Liver (tissue), 9 donors: ENCODE results near the gene DNAJB11. TPM values are rescaled to one million over a fixed set of nuclear protein-coding genes. Genes with fewer than 3 reads are reported as not detected.

Source experiments
- DNase-seq: peaks from one replicate; pipeline ENCODE4 v3.0.0-alpha.2; 2017; ENCODE audit warnings: low spot score
- H3K27ac ChIP-seq, 2 donors: one replicate each; pipeline ENCODE4 v1.7.0; 2013; ENCODE audit warnings: inconsistent platforms in 2 of 2, low read length in 2 of 2, control low read depth in 1 of 2, low read depth in 1 of 2, mild to moderate bottlenecking in 1 of 2
- H3K27me3 ChIP-seq, 4 donors: one replicate each; pipeline versions ENCODE4 v1.6.1 to v1.7.0; 2013; ENCODE audit warnings: low read length in 3 of 4, inconsistent platforms in 1 of 4, mild to moderate bottlenecking in 1 of 4, moderate library complexity in 1 of 4; ENCODE audit not compliant: control insufficient read depth in 4 of 4, insufficient read depth in 4 of 4
- H3K36me3 ChIP-seq, 4 donors: one replicate each; pipeline versions ENCODE4 v1.6.1 to v1.7.0; 2013; ENCODE audit warnings: low read length in 3 of 4, mild to moderate bottlenecking in 3 of 4, low read depth in 1 of 4, moderate library complexity in 1 of 4; ENCODE audit not compliant: control insufficient read depth in 4 of 4, insufficient read depth in 3 of 4
- H3K4me1 ChIP-seq, 4 donors: one replicate each; pipeline versions ENCODE4 v1.6.1 to v1.7.0; 2013; ENCODE audit warnings: low read length in 3 of 4, mild to moderate bottlenecking in 3 of 4, moderate library complexity in 1 of 4; ENCODE audit not compliant: control insufficient read depth in 4 of 4, insufficient read depth in 4 of 4
- H3K4me3 ChIP-seq, 3 donors: one replicate each; pipeline versions ENCODE4 v1.6.1 to v1.7.0; 2013; ENCODE audit warnings: low read length in 3 of 3, control low read depth in 1 of 3, low read depth in 1 of 3, mild to moderate bottlenecking in 1 of 3
- H3K9ac ChIP-seq, 2 donors: one replicate each; pipeline ENCODE4 v1.7.0; 2013; ENCODE audit warnings: low read length in 2 of 2, mild to moderate bottlenecking in 2 of 2, moderate library complexity in 2 of 2, control low read depth in 1 of 2, low read depth in 1 of 2
- H3K9me3 ChIP-seq, 4 donors: one replicate each; pipeline versions ENCODE4 v1.6.1 to v1.7.0; 2013; ENCODE audit warnings: low read length in 3 of 4; ENCODE audit not compliant: control insufficient read depth in 4 of 4
- ATF3 ChIP-seq: IDR thresholded peaks from 2 replicates; pipeline ENCODE4 v1.6.1; 2016; ENCODE audit warnings: antibody characterized with exemption
- CTCF ChIP-seq: fragments of 150-350 bp; IDR thresholded peaks from 2 replicates; pipeline ENCODE4 v1.5.1; 2017; ENCODE audit warnings: improper control_type of control experiment, low read depth, low read length; ENCODE audit not compliant: missing input control
- EGR1 ChIP-seq, 2 donors: IDR thresholded peaks; 2 replicates each; pipeline ENCODE4 v1.6.1; 2016 to 2018; ENCODE audit warnings: antibody characterized with exemption in 2 of 2, low read depth in 2 of 2
- FOXA1 ChIP-seq: IDR thresholded peaks from 2 replicates; pipeline ENCODE4 v1.6.1; 2016; ENCODE audit warnings: antibody characterized with exemption
- FOXA2 ChIP-seq: IDR thresholded peaks from 2 replicates; pipeline ENCODE4 v1.6.1; 2016; ENCODE audit warnings: antibody characterized with exemption
- GABPA ChIP-seq, 2 donors: IDR thresholded peaks in 1 of 2; conservative IDR thresholded peaks in 1 of 2; 2 replicates each; pipeline ENCODE4 v1.6.1; 2016; ENCODE audit warnings: antibody characterized with exemption in 2 of 2, mild to moderate bottlenecking in 1 of 2, moderate library complexity in 1 of 2
- HNF4A ChIP-seq, 2 donors: conservative IDR thresholded peaks; 2 replicates each; pipeline ENCODE4 v1.6.1; 2016; ENCODE audit warnings: antibody characterized with exemption in 2 of 2, mild to moderate bottlenecking in 2 of 2
- HNF4G ChIP-seq: IDR thresholded peaks from 2 replicates; pipeline ENCODE4 v1.6.1; 2016; ENCODE audit warnings: antibody characterized with exemption
- JUND ChIP-seq, 2 donors: IDR thresholded peaks; 2 replicates each; pipeline ENCODE4 v1.6.1; 2016; ENCODE audit warnings: antibody characterized with exemption in 2 of 2
- MAX ChIP-seq: IDR thresholded peaks from 2 replicates; pipeline ENCODE4 v1.6.1; 2016; ENCODE audit warnings: antibody characterized with exemption
- NR2F2 ChIP-seq: IDR thresholded peaks from 2 replicates; pipeline ENCODE4 v1.6.1; 2016; ENCODE audit warnings: antibody characterized with exemption
- RAD21 ChIP-seq, 2 donors: IDR thresholded peaks; 2 replicates each; pipeline ENCODE4 v1.6.1; 2016; ENCODE audit warnings: antibody characterized with exemption in 2 of 2, mild to moderate bottlenecking in 2 of 2
- REST ChIP-seq: IDR thresholded peaks from 2 replicates; pipeline ENCODE4 v1.6.1; 2016; ENCODE audit warnings: antibody characterized with exemption, mild to moderate bottlenecking
- RXRA ChIP-seq, 2 donors: IDR thresholded peaks; 2 replicates each; pipeline ENCODE4 v1.6.1; 2017 to 2018; ENCODE audit warnings: antibody characterized with exemption in 2 of 2, mild to moderate bottlenecking in 1 of 2
- SP1 ChIP-seq: IDR thresholded peaks from 2 replicates; pipeline ENCODE4 v1.6.1; 2018; ENCODE audit warnings: antibody characterized with exemption, mild to moderate bottlenecking
- TAF1 ChIP-seq: conservative IDR thresholded peaks from 2 replicates; pipeline ENCODE4 v1.6.1; 2016; ENCODE audit warnings: antibody characterized with exemption, mild to moderate bottlenecking
- YY1 ChIP-seq: IDR thresholded peaks from 2 replicates; pipeline ENCODE4 v1.6.1; 2016; ENCODE audit warnings: antibody characterized with exemption, mild to moderate bottlenecking
- ZBTB33 ChIP-seq: IDR thresholded peaks from 2 replicates; pipeline ENCODE4 v1.6.1; 2016; ENCODE audit warnings: antibody characterized with exemption
- WGBS: extraction: QIAGEN DNeasy Blood & Tissue Kit; methylation state at CpG from one replicate; pipeline ENCODE4 v1.1.7; 2013; 5-methylcytosine and 5-hydroxymethylcytosine counted together
- polyA plus RNA-seq, 2 donors: library from polyadenylated mRNA; stranded (reverse) in 1 of 2; unstranded in 1 of 2; fragments of 200-250 nt in 1 of 2; fragments of >200 nt in 1 of 2; fragmentation: Nextera tagmentation in 1 of 2; extraction: Ambion mirVana in 1 of 2; gene quantifications; one replicate each; pipeline versions ENCODE4 v1.2.1 to v1.2.3, GENCODE V29; 2013 to 2015
- total RNA-seq, 2 donors: library from RNA; depleted of rRNA; stranded (reverse); fragments of >200 nt; gene quantifications; one replicate each; pipeline ENCODE4 v1.2.3, GENCODE V29; 2014
- donor health status: healthy.
- donor health status: healthy.
- donor health status: healthy.
- donor health status: healthy.
- donor health status: healthy.

The DNAJB11 gene
- total and polyA plus RNA-seq, 4 donors: 30.2 to 101 (median 56.0) TPM

GRCh38 chr3:186599142-186599784 is 28.7 kb downstream of the DNAJB11 start:
- H3K27ac ChIP-seq: peak overlapping the region; percentile 78 to 84
- H3K4me3 ChIP-seq: peak overlapping the region in 1 of 3 donors; percentile 15
- no peaks in the 10 kb centered on the region for H3K9me3 ChIP-seq
- TF ChIP-seq RAD21 (IDR thresholded peaks at IDR 0.05): peak in 1 of 2 donors; percentile 24
- TF ChIP-seq HNF4G: peak; percentile 87
- no peak for TF ChIP-seq GABPA (IDR thresholded peaks at IDR 0.05 in 1 of 2, conservative IDR thresholded peaks at IDR 0.05 in 1 of 2)
- TF ChIP-seq JUND (IDR thresholded peaks at IDR 0.05): peak; percentile 59 to 77
- peak; percentile 34 for TF ChIP-seq MAX
- TF ChIP-seq RXRA (IDR thresholded peaks at IDR 0.05): peak; percentile 79 to 86
- peak; percentile 95 for TF ChIP-seq SP1
- peak; percentile 52 for TF ChIP-seq YY1
- TF ChIP-seq NR2F2: peak; percentile 70
- TF ChIP-seq EGR1 (IDR thresholded peaks at IDR 0.05; ENCODE audit: low read depth in 2 of 2): no peak
- peak; percentile 70 for TF ChIP-seq ATF3
- TF ChIP-seq FOXA2: no peak
- no peak for TF ChIP-seq FOXA1
- TF ChIP-seq TAF1: no peak
- no peak for TF ChIP-seq CTCF
- peak; percentile 39 for TF ChIP-seq ZBTB33
- TF ChIP-seq REST: peak; percentile 55
- TF ChIP-seq HNF4A (conservative IDR thresholded peaks at IDR 0.05): peak; percentile 86 to 95
- no peaks in the 10 kb centered on the region for H3K36me3 ChIP-seq
- H3K27me3 ChIP-seq: no peaks in the 10 kb centered on the region
- peak overlapping the region in 1 of 2 donors; percentile 16 for H3K9ac ChIP-seq
- peaks cover 16 to 71% (median 52%) of the 10 kb centered on the region in 4 donors for H3K4me1 ChIP-seq
- no peak for DNase-seq
- 31% methylated on average over 12 of the region's 12 CpGs for WGBS
